ENCODE data around the gene CHCHD3. TPM values are rescaled to one million over a fixed set of nuclear protein-coding genes. Genes with fewer than 3 reads are reported as not detected.

CHCHD3 gene
- total RNA-seq, 2 experiments from 2014 or later = 62.0 to 65.0 TPM

GRCh38 chr7:133070562-133070961, 11.3 kb downstream of the CHCHD3 start:
- no peak for DNase-seq
- Mint-ChIP-seq H3K36me3 (ENCODE audit: low read depth) (peaks cover 41% of the 10 kb centered on the region), H3K9me3 (no peaks in the 10 kb centered on the region), H3K27me3 (ENCODE audit: low read depth) (no peaks in the 10 kb centered on the region), H3K4me3 (no peak overlapping the region), H3K4me1 (ENCODE audit: low read depth) (peaks cover 24% of the 10 kb centered on the region), H3K27ac (no peak overlapping the region)
- CTCF ChIA-PET = no interaction called here
- intact Hi-C loops (cut with micrococcal nuclease) = no loop called here

GRCh38 chr7:133065301-133065700, 16.6 kb downstream of the CHCHD3 start:
- CTCF ChIA-PET = no interaction called here
- H3K4me1 Mint-ChIP-seq (ENCODE audit: low read depth) = peaks cover 8% of the 10 kb centered on the region
- intact Hi-C loops (cut with micrococcal nuclease) = no loop called here
- H3K27me3 Mint-ChIP-seq (ENCODE audit: low read depth) = no peaks in the 10 kb centered on the region
- H3K36me3 Mint-ChIP-seq (ENCODE audit: low read depth) = peaks cover 34% of the 10 kb centered on the region
- no peak overlapping the region for H3K27ac Mint-ChIP-seq
- DNase-seq = no peak
- no peak overlapping the region for H3K4me3 Mint-ChIP-seq
- no peaks in the 10 kb centered on the region for H3K9me3 Mint-ChIP-seq

GRCh38 chr7:133064082-133064820, 17.6 kb downstream of the CHCHD3 start:
- Mint-ChIP-seq H3K36me3 (ENCODE audit: low read depth) (peaks cover 41% of the 10 kb centered on the region), H3K4me3 (no peak overlapping the region), H3K27ac (no peak overlapping the region), H3K27me3 (ENCODE audit: low read depth) (no peaks in the 10 kb centered on the region), H3K9me3 (no peaks in the 10 kb centered on the region), H3K4me1 (ENCODE audit: low read depth) (peaks cover 17% of the 10 kb centered on the region)
- CTCF ChIA-PET = no interaction called here
- DNase-seq = no peak
- intact Hi-C loops (cut with micrococcal nuclease) = no loop called here

GRCh38 chr7:133061792-133062191, 20.1 kb downstream of the CHCHD3 start:
- no peak for DNase-seq
- no peaks in the 10 kb centered on the region for H3K9me3 Mint-ChIP-seq
- H3K27ac Mint-ChIP-seq = no peak overlapping the region
- CTCF ChIA-PET = no interaction called here
- H3K4me3 Mint-ChIP-seq = no peak overlapping the region
- H3K36me3 Mint-ChIP-seq (ENCODE audit: low read depth) = peaks cover 25% of the 10 kb centered on the region
- intact Hi-C loops (cut with micrococcal nuclease) = no loop called here
- H3K27me3 Mint-ChIP-seq (ENCODE audit: low read depth) = no peaks in the 10 kb centered on the region
- peaks cover 28% of the 10 kb centered on the region for H3K4me1 Mint-ChIP-seq (ENCODE audit: low read depth)

GRCh38 chr7:133061357-133061756, 20.5 kb downstream of the CHCHD3 start:
- CTCF ChIA-PET = no interaction called here
- intact Hi-C loops (cut with micrococcal nuclease) = no loop called here
- Mint-ChIP-seq H3K9me3 (no peaks in the 10 kb centered on the region), H3K4me3 (no peak overlapping the region), H3K27ac (no peak overlapping the region), H3K27me3 (ENCODE audit: low read depth) (no peaks in the 10 kb centered on the region), H3K4me1 (ENCODE audit: low read depth) (peaks cover 31% of the 10 kb centered on the region), H3K36me3 (ENCODE audit: low read depth) (peaks cover 21% of the 10 kb centered on the region)
- DNase-seq = no peak

GRCh38 chr7:133060004-133060403, 21.9 kb downstream of the CHCHD3 start:
- H3K27ac Mint-ChIP-seq = no peak overlapping the region
- CTCF ChIA-PET = no interaction called here
- H3K27me3 Mint-ChIP-seq (ENCODE audit: low read depth) = no peaks in the 10 kb centered on the region
- intact Hi-C loops (cut with micrococcal nuclease) = no loop called here
- peaks cover 34% of the 10 kb centered on the region for H3K4me1 Mint-ChIP-seq (ENCODE audit: low read depth)
- H3K9me3 Mint-ChIP-seq = no peaks in the 10 kb centered on the region
- no peak overlapping the region for H3K4me3 Mint-ChIP-seq
- no peak for DNase-seq
- peaks cover 21% of the 10 kb centered on the region for H3K36me3 Mint-ChIP-seq (ENCODE audit: low read depth)

GRCh38 chr7:133059263-133059662, 22.6 kb downstream of the CHCHD3 start:
- Mint-ChIP-seq H3K36me3 (ENCODE audit: low read depth) (peaks cover 16% of the 10 kb centered on the region), H3K27ac (no peak overlapping the region), H3K27me3 (ENCODE audit: low read depth) (no peaks in the 10 kb centered on the region), H3K4me3 (no peak overlapping the region), H3K4me1 (ENCODE audit: low read depth) (peaks cover 34% of the 10 kb centered on the region), H3K9me3 (no peaks in the 10 kb centered on the region)
- intact Hi-C loops (cut with micrococcal nuclease) = no loop called here
- DNase-seq = no peak
- CTCF ChIA-PET = no interaction called here

GRCh38 chr7:133056370-133057238, 25.3 kb downstream of the CHCHD3 start:
- H3K4me1 Mint-ChIP-seq (ENCODE audit: low read depth) = peaks cover 47% of the 10 kb centered on the region
- no peak overlapping the region for H3K4me3 Mint-ChIP-seq
- H3K36me3 Mint-ChIP-seq (ENCODE audit: low read depth) = peaks cover 18% of the 10 kb centered on the region
- DNase-seq = no peak
- H3K9me3 Mint-ChIP-seq = no peaks in the 10 kb centered on the region
- no peak overlapping the region for H3K27ac Mint-ChIP-seq
- CTCF ChIA-PET = no interaction called here
- H3K27me3 Mint-ChIP-seq (ENCODE audit: low read depth) = no peaks in the 10 kb centered on the region
- intact Hi-C loops (cut with micrococcal nuclease) = no loop called here

- peaks cover 37% of the 10 kb centered on the region for H3K4me1 Mint-ChIP-seq (ENCODE audit: low read depth)
- CTCF ChIA-PET = no interaction called here
- DNase-seq = no peak
- H3K36me3 Mint-ChIP-seq (ENCODE audit: low read depth) = peaks cover 3% of the 10 kb centered on the region
- no peaks in the 10 kb centered on the region for H3K9me3 Mint-ChIP-seq
- no peak overlapping the region for H3K27ac Mint-ChIP-seq
- intact Hi-C loops (cut with micrococcal nuclease) = no loop called here
- H3K27me3 Mint-ChIP-seq (ENCODE audit: low read depth) = no peaks in the 10 kb centered on the region
- no peak overlapping the region for H3K4me3 Mint-ChIP-seq
These were observed 27.6 kb downstream of the CHCHD3 start for GRCh38 chr7:133054162-133054840.

- CTCF ChIA-PET = no interaction called here
- no peak overlapping the region for H3K4me3 Mint-ChIP-seq
- no peaks in the 10 kb centered on the region for H3K27me3 Mint-ChIP-seq (ENCODE audit: low read depth)
- intact Hi-C loops (cut with micrococcal nuclease) = no loop called here
- H3K36me3 Mint-ChIP-seq (ENCODE audit: low read depth) = peaks cover 5% of the 10 kb centered on the region
- H3K4me1 Mint-ChIP-seq (ENCODE audit: low read depth) = peaks cover 32% of the 10 kb centered on the region
- no peak for DNase-seq
- H3K9me3 Mint-ChIP-seq = no peaks in the 10 kb centered on the region
- no peak overlapping the region for H3K27ac Mint-ChIP-seq
These were observed 28.5 kb downstream of the CHCHD3 start for GRCh38 chr7:133053321-133053891.

- peaks cover 32% of the 10 kb centered on the region for H3K4me1 Mint-ChIP-seq (ENCODE audit: low read depth)
- no peak overlapping the region for H3K27ac Mint-ChIP-seq
- H3K4me3 Mint-ChIP-seq = no peak overlapping the region
- CTCF ChIA-PET = interaction anchor here (0.6 kb wide), 1 partner anchor 92 kb away, joined by 4 read pairs; no protein-coding TSS in a partner anchor
- no peaks in the 10 kb centered on the region for H3K27me3 Mint-ChIP-seq (ENCODE audit: low read depth)
- peaks cover 10% of the 10 kb centered on the region for H3K36me3 Mint-ChIP-seq (ENCODE audit: low read depth)
- intact Hi-C loops (cut with micrococcal nuclease) = no loop called here
- H3K9me3 Mint-ChIP-seq = no peaks in the 10 kb centered on the region
- DNase-seq = no peak
These were observed 29.1 kb downstream of the CHCHD3 start for GRCh38 chr7:133052826-133053225.

GRCh38 chr7:133052401-133052756, 29.5 kb downstream of the CHCHD3 start:
- DNase-seq = no peak
- Mint-ChIP-seq H3K4me3 (no peak overlapping the region), H3K27ac (no peak overlapping the region), H3K9me3 (no peaks in the 10 kb centered on the region), H3K36me3 (ENCODE audit: low read depth) (peaks cover 12% of the 10 kb centered on the region), H3K27me3 (ENCODE audit: low read depth) (no peaks in the 10 kb centered on the region), H3K4me1 (ENCODE audit: low read depth) (peaks cover 32% of the 10 kb centered on the region)
- intact Hi-C loops (cut with micrococcal nuclease) = no loop called here
- CTCF ChIA-PET = interaction anchor here (0.6 kb wide), 1 partner anchor 93 kb away, joined by 4 read pairs; no protein-coding TSS in a partner anchor

Data from activated naive CD4-positive, alpha-beta T cell treated with anti-CD3 and anti-CD28 coated beads for 36 hours (primary cell).